ENCODE results near the gene PRKG2.
"Not testable (repeated sequence)": the region's sequence is repeated elsewhere in the genome, so short reads cannot be mapped to it uniquely, and the experiment has no call there.

The PRKG2 gene

GRCh38 chr4:81165861-81166430, 49.1 kb downstream of the PRKG2 start:
- TF ChIP-seq, protein P1, sequence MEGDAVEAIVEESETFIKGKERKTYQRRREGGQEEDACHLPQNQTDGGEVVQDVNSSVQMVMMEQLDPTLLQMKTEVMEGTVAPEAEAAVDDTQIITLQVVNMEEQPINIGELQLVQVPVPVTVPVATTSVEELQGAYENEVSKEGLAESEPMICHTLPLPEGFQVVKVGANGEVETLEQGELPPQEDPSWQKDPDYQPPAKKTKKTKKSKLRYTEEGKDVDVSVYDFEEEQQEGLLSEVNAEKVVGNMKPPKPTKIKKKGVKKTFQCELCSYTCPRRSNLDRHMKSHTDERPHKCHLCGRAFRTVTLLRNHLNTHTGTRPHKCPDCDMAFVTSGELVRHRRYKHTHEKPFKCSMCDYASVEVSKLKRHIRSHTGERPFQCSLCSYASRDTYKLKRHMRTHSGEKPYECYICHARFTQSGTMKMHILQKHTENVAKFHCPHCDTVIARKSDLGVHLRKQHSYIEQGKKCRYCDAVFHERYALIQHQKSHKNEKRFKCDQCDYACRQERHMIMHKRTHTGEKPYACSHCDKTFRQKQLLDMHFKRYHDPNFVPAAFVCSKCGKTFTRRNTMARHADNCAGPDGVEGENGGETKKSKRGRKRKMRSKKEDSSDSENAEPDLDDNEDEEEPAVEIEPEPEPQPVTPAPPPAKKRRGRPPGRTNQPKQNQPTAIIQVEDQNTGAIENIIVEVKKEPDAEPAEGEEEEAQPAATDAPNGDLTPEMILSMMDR (IDR thresholded peaks at IDR 0.05; ENCODE audit: borderline replicate concordance, control extremely low read depth, extremely low read depth, insufficient read depth, missing control alignments) = no peak
- in situ Hi-C loops (cut with MboI; ENCODE audit: low sequenced_read_pairs, unreplicated experiment) = no loop called here
- DNase-seq (ENCODE audit: low spot score) = no peak

DNA sequence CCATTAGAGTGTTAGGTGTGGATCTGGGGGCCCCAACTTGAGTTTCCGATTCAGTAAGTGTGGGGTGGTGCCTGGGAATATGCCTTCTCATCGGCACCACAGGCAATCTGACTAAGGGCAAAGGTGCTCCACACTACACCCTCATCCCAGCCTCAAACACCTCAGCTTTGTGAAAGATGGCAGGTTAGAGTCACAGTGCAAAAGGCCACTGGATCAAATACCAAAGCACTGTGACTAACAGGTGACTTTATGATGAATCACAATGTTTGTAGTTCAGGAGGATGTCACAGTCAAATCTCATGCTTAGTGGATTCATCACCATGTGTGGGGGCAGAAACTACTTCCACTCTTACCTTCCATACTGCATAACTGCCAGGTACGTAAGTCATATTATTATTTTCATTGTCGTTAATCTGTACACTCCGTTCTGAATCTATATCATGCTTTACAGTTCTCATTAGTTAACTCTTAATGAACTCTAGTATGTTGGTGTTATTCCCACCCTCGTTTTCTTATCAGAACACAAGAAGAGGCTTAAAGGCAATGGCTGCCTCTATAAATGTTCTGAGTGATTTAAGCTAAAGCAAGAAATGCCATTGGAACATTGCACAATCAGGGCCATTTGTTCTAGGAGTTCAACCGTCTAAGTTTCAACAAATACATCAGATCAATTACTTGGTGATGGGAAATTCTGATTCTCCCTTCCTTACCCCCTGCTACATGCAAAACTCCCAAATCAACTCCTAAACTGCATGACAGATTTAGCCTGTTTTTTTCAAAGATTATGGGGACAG, 50.2 kb downstream of the PRKG2 start:
- TF ChIP-seq, protein P1 (IDR thresholded peaks at IDR 0.05; ENCODE audit: borderline replicate concordance, control extremely low read depth, extremely low read depth, insufficient read depth, missing control alignments) = no peak
- in situ Hi-C loops (cut with MboI; ENCODE audit: low sequenced_read_pairs, unreplicated experiment) = no loop called here
- DNase-seq (ENCODE audit: low spot score) = no peak

DNA sequence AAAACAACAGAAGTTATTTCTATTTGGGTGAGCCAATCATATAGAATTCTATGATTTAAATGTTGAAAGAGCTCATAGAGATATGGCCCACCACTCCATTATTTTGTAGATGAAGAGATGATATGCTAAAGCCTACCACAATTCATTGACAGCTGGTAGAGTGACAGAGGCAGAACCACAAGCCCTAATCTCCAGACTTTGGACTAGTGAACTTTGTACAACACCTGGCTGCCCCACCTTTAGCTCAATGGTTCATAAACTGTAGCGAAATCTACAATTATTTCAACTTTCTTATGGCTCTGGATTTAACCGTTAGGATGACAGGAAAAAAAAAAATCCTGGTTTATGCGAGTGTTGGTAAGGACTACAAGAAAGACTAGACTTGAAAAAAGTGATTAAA, 50.9 kb downstream of the PRKG2 start:
- in situ Hi-C loops (cut with MboI; ENCODE audit: low sequenced_read_pairs, unreplicated experiment) = no loop called here
- no peak for DNase-seq (ENCODE audit: low spot score)
- TF ChIP-seq, protein P1 (IDR thresholded peaks at IDR 0.05; ENCODE audit: borderline replicate concordance, control extremely low read depth, extremely low read depth, insufficient read depth, missing control alignments) = no peak

- DNase-seq (ENCODE audit: low spot score) = no peak
- in situ Hi-C loops (cut with MboI; ENCODE audit: low sequenced_read_pairs, unreplicated experiment) = no loop called here
- TF ChIP-seq, protein P1 (IDR thresholded peaks at IDR 0.05; ENCODE audit: borderline replicate concordance, control extremely low read depth, extremely low read depth, insufficient read depth, missing control alignments) = no peak
These were observed 52.1 kb downstream of the PRKG2 start for GRCh38 chr4:81162752-81163458.

- in situ Hi-C loops (cut with MboI; ENCODE audit: low sequenced_read_pairs, unreplicated experiment); DNase-seq (ENCODE audit: low spot score): not testable (repeated sequence)
These were observed 61.2 kb downstream of the PRKG2 start for GRCh38 chr4:81153714-81154323.

DNA sequence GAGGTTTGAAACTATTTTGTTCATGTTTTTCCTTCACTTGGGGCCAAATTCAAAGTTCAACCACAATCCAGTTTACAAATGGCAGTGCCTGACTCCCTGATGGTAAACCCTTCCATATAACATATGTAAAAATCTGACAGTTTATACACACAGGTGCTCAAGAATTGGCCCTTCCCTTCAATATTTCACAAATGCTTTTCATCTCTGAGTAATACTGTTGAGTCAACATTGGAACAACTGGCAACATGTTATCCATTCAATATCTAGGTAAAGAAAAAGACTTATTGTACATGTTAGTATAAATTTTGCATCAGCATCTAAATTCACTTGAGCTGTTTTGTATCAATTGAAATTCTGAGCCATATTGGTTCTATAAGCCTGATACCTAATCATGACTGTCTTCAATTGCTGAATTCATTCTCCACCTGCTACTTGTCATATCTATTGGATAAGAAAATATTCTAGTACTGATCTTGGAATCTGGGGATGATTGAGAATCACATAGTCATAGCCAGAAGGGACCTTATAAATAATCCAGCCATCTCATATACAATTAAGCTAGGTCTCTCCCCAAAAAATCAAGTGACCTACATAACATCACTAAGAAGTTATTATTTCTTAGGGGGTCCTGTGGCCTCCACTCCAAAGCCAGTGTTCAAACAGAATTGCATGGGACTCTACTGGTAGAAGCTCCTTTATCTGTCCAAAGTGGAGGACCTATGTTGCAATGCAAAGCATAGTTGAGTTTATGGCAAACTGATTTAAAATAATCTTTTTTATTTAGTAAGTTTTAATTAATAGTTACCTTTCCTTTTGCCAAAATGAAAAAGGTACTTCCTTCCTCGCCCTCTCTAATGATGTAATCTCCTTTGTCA, 61.9 kb downstream of the PRKG2 start:
- TF ChIP-seq, protein P1 (IDR thresholded peaks at IDR 0.05; ENCODE audit: borderline replicate concordance, control extremely low read depth, extremely low read depth, insufficient read depth, missing control alignments) = no peak
- DNase-seq (ENCODE audit: low spot score) = no peak
- in situ Hi-C loops (cut with MboI; ENCODE audit: low sequenced_read_pairs, unreplicated experiment) = no loop called here

Data from GM13976 (cell line).